NCI-H526 treated with DMSO at 0.1 percent for 48 hours (cell line): ENCODE results near the gene SCNN1B.
"Not testable (repeated sequence)": the region's sequence is repeated elsewhere in the genome, so short reads cannot be mapped to it uniquely, and the experiment has no call there.

Experiments used
- DNase-seq: peaks from one replicate; lab custom pipeline; 2025; lab: John Stamatoyannopoulos, UW

The SCNN1B gene

DNA sequence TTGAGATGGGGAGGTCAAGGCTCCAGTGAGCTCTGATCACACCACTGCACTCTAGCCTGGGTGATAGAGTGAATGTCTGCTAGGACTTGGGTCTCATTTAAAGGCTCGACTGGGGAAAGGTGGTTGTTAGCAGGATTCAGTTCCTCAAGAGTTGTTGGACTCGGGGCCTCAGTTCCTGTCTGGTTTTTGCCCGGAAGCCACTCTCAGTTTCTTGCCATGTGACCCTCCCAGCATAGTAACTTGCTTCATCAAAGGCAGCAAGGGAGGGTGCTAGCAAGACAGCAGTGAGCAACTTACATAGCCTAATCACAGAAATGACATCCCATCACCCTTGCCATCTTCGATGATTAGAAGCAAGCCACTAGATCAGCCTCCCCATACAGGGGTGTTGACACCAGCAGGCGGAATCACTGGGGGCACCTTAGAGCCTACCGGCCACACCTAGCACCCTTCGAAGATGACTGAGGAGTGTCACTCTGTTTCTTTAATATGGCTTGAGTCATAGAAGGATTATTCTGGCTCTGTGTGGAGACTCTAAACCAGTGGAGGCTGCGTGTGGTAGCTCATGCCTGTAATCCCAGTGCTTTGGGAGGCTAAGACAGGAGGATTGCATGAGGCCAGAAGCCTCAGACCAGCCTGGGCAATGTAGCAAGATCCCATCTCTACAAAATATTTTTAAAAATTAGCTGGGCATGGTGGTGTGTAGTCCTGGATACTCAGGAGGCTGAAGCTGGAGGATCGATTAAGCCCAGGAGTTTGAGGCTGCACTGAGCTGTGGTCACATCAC, 13.2 kb upstream of the SCNN1B start:
- no peak for DNase-seq

DNA sequence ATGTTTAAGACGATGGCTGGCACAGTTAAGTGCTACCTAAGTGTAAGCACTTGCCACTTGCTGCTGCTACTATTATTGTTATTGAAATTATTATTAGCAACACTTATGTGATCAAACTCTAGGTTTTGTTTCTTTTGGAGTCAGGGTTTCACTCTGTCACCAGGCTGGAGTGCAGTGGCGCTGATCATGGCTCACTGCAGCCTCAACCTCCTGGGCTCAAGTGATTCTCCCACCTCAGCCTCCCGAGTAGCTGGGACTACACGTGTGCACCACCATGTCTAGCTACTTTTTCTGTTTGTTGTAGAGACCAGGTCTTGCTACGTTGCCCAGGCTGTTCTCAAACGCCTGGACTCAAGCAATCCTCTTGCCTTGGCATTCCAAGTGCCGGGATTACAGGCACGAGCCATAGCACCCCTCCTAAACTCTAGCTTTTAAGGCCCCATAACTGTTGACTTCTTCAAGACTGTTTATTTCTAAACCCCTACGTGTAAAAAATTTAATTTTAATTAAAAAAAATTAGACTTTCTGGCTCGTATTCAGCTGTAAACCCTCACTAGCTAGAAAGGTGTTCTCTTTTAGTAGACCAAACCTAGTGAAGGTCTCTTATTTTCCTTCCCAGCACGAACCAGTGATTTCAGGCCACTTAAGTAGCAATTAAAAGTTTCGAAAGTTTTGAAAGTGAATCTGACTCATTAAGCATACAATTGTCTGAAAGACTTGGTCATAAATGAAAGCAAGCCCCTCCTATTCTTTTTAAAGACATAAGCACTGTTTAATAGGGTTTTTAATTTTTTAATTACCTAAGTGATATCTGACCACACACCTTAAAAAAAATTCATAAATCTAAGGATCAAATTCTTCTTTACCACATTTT, 11.7 kb upstream of the SCNN1B start:
- no peak for DNase-seq

DNA sequence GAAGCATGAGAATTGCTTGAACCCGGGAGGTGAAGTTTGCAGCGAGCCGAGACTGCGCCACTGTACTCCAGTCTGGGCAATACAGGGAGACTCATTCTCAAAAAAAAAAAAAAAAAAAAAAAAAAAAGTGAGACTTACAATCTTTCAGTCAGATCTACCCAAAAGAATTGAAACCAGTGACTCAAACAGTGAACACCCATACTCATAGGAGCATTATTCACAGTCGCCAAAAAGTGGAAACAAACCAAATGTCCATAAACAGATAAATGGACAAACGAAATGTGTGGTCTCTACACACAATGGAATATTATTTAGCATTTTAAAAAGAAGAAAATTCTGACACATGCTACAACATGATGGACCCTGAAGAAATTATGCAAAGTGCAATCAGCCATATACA, 9.1 kb upstream of the SCNN1B start:
- no peak for DNase-seq

DNA sequence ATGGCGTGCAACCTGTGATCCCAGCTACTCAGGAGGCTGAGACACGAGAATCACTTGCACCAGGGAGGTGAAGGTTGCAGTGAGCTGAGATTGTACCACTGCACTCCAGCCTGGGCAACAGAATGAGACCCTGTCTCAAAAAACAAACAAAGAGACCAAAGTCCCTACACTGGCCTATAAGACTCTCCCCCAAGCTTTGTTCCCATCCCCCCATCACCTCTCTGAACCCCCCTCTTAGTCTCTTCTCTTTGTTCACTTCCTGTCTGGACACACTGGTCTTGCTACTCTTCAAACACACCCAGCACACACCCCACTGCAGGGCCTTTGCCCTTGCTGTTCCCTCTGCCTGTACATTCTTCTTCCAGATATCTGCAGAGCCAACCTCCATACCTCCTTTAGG, 7.8 kb upstream of the SCNN1B start:
- DNase-seq: no peak

DNA sequence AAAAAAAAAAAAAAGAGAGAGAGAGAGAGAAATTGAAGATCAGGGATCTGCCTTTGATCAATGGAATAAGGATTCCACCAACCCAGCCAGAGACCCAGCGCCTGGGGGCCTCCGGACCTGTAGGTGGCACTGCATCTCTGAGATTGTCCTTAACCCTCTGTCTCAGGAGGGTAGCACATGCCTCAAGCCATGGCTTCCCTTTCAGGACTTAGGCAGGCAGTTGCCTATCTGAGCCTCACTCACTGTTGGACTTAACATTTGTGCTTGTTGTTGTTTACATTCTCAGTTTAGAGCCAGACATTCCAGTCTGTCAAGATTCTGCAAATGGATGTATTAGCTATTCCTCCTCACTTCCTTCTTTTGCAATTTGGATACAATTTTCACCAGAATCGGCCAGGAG, 5.1 kb upstream of the SCNN1B start:
- no peak for DNase-seq

DNA sequence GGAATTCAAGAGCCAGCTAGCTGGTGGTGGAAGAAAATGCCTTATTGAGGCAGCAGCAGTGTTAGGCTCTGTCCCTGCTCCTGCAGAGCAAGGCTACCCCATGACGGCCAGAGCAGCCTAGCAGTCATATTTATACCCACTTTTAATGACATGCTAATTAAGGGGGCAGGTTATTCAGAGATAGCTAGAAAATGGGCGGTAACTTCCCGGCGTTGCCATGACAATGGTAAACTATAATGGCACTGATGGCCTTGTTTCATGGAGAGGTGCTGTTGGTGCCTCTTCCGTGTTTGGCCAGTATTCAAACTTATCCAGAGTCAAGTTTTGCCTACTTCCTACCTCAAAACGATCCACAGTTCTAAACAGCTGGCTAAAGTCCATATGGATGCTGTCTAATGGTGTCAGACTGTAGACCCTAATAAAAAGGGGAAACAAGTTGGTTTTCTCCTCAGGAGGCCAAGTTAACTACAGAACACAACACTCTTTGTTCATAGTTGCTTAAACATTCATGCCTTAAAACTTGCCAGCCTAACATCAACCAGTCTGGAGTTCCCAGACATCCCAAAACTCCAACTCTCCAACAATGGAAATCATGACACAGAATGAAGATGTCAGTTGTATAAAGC, 3.7 kb upstream of the SCNN1B start:
- no peak for DNase-seq

DNA sequence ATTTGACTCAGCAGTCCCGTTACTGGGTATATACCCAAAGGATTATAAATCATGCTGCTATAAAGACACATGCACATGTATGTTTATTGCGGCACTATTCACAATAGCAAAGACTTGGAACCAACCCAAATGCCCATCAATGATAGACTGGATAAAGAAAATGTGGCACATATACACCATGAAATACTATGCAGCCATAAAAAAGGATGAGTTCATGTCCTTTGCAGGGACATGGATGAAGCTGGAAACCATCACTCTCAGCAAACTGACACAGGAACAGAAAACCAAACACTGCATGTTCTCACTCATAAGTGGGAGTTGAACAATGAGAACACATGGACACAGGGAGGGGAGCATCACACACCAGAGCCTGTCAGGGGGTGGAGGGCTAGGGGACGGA, 2.3 kb upstream of the SCNN1B start:
- DNase-seq: not testable (repeated sequence)

DNA sequence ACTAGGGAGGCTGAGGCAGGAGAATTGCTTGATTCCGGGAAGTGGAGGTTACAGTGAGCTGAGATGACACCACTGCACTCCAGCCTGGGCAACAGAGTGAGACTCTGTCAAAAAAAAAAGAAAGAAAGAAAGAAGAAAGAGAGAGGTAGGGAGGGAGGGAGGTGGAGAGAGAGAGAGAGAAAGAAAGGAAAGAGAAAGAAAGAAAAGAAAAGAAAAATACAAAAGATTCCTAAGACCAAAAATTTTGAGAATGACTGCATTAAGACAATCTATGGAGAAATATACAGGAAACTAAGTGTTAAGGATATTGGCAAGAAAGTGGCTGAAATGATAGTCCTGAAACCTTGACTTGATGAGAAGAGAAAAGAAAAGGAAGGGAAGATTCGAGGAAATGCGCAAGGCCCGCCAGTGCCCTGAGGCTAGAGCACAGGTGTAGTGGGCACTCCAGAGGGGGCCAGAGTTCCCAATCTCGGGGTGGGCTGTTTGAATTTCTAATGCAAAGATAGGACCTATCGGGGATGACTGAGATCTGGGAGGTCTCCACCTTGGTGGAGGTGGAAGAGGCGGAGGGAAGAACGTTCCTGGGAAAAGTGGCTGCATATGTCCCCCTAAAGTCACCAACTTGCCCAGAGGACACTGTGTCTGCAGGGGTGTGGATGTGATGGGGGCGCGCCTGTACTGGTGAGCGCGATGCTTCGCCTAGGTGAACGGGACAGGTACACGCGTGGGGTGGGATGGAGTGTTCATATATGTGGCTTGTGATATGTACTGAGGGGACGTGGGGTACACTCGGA, 654 bp upstream of the SCNN1B start:
- DNase-seq: no peak

DNA sequence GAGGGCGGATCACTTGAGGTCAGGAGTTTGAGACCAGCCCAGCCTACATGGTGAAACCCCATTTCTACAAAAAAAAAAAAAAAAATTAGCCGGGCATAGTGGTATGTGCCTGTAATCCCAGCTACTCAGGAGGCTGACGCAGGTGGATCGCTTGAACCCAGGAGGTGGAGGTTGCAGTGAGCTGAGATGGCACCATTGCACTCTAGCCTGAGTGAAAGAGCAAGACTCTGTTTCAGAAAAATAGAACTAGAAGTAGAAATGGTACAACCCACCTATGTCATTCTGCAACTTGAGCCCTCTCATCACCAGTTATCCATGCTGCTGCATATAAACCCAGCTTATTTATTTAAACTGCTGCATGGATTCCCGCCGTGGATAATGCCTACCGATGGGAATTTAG, 1.6 kb downstream of the SCNN1B start:
- DNase-seq: no peak

DNA sequence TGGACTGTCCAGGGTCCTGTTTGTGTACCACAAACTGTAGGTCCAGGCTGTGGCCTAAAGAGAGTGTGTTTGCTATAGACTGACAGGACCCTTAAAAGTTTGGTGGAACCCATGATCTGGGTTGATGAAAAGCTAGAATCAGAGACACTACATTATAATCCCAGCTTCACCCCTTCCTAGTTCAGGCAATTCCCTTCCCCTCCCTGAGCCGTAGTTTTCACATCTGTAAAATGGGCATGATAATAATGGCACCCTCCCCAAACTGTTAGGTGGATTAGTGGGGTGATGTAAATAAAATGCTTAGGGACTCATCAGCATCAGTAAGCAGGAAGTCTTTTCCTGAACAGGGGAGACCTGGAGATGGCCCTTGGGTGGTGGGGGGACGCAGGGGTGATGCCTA, 2.5 kb downstream of the SCNN1B start:
- no peak for DNase-seq

DNA sequence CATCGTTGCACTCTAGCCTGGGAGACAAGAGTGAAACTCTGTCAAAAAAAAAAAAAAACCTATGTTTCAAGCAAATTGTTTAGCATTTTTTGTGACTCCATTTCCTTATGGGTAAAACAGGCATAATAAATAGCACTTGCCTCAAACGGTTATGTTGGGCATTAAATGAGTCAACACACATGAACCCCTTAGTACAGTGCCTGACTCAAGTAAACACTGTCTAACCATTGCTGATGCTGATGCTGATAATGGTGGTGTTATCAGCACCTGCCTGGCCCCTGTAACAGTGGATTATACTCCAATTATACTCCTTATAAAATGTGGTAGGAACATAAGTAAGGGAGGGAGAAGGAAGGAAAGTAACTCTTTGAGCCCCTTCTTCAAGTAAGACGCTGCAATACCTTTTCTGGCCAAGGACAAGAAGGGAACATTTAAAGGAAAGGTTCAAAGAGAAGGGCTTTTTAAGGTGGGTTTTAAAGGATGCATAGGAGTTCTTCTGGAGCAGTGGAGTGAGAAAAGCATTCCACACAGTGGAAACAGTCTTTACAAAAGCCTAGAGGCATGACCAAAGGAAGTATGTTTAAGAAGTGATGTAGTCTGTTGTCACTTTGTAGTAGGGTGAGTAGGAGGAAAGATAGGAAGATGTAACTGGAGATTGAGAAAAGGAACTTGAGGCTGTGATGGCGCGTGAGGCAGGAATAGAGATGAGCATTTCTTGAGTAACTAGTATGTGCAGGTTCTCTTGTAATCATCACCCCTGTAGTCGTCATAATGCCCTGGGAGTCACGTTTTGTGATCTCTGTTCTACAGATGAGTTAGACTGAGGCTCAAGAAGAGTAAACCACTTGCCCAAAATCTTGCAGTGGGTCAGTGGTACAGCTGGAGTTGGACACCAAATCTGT, 4.3 kb downstream of the SCNN1B start:
- DNase-seq: no peak

DNA sequence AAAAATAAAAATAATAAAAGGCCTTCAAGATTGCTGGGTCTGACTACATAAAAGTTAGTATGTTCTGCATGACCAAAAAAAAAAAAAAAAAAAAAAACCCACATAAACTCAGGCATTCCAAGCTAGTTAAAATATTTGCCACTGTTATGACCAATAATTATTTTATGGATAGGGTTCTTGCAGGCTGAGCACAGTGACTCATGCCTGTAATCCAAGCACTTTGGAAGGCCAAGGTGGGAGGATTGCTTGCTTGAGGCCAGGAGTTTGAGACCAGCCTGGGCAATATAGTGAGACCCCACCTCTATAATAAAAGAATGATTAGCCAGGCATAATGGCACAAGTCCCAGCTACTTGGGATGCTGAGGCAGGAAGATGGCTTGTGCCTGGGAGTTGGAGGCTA, 8.1 kb downstream of the SCNN1B start:
- DNase-seq: no peak

DNA sequence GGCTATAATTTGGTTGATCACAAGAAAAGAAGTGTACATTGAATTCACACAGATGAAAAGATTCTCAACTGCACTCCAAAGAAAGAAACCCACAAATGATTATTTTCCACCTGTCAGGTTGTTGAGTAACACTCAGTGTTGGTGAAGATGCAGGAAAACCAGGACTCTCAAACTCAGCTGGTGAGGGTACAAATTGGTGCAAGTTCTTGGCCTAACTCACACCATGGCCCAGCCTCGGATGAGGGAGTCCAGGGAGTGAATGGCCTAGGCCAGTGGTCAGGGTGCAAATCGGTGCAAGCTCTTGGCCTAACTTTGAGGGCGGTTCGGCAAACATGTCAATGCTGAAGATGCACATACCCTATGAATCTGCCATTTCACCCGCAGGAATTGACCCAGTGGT, 8.6 kb downstream of the SCNN1B start:
- no peak for DNase-seq

DNA sequence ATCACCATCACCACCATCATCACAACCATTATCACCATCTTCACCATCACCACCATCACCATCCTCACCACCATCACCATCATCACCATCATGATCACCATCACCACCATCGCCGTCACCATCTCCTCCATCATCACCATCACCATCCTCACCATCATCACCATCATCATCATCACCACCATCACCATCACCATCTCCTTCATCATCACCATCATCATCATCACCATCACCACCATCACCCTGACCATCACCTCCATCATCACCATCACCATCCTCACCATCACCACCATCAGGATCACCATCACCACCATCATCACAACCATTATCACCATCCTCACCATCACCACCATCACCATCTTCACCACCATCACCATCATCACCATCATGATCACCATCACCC, 14.1 kb downstream of the SCNN1B start:
- no peak for DNase-seq

DNA sequence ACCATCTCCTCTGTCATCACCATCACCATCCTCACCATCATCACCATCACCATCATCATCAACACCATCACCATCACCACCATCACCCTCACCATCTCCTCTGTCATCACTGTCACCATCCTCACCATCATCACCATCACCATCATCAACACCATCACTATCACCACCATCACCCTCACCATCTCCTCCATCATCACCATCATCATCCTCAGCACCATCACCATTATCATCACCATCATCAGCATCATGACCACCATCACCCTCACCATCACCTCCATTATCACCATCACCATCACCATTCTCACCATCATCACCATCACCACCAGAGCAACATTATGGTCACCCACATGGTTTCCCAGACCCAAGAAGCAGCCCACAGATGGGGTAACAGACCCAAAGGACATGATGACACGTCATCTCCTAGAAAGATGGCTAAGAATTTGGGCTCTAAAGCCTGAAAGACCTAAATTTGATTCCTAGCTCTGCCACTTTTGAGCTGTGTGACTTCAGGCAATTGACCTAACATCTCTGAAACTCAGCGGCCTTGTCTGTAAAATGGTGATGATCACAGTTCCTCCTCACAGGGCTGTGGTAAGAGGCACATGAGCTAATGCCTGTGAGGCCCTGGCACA, 14.6 kb downstream of the SCNN1B start:
- DNase-seq: no peak

DNA sequence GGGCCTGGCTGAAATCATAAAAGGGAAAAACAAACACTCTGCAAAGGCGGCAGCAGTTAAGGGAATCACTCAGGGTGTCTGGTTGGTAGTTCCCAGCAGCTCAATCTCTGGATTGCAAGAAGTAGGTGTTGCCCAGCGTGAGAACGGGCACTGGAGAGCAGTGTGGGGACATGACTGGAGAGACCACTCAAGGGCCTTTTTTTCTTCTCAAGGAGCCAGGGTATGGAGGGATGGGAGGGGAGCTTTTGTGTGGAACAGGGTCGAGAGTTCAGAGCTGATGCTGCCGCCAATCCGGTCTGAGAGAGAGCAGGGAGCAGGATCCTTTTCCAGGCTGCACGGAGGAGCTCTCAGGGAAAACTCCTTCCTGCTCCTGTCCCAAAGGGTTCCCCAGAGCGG, 15.2 kb downstream of the SCNN1B start:
- no peak for DNase-seq

DNA sequence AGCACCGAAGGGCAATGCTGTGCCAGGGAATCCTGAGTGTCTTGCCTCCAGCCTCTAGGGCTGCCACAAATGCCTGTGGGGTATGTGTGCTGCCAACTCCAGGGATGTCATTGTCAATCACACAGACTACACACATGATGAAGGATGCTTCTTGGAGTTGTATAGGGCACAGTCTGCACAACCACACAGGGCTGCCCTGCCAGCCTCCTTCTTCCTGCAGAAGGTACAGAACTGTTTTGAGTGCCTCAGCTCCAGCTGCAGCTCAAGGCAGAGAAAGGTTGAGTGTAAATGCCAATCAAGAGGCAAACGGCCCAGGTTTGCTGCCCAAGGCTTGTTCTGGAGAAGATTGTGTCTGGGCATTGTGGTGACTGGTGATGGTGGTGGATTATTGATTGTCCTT, 15.6 kb downstream of the SCNN1B start:
- DNase-seq: no peak

DNA sequence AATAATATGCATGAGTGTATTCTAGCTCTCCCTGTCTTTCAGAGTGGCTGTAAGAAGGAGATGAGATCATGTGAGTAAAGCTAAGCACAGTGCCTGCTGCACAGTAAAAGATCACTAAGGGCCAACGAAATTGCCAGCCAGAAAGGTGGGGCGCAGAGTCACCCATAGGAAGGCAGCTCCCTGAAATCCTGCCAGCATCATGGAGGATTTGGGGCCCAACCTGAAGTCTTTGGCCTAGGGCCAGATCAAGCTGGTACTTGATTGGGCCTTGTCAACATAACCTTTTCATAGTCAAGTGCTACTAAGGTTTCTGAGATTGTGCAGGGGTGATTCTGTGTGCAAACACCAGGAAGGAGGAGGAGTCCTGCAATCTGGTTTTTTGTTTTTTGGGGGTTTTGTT, 16.5 kb downstream of the SCNN1B start:
- DNase-seq: no peak

DNA sequence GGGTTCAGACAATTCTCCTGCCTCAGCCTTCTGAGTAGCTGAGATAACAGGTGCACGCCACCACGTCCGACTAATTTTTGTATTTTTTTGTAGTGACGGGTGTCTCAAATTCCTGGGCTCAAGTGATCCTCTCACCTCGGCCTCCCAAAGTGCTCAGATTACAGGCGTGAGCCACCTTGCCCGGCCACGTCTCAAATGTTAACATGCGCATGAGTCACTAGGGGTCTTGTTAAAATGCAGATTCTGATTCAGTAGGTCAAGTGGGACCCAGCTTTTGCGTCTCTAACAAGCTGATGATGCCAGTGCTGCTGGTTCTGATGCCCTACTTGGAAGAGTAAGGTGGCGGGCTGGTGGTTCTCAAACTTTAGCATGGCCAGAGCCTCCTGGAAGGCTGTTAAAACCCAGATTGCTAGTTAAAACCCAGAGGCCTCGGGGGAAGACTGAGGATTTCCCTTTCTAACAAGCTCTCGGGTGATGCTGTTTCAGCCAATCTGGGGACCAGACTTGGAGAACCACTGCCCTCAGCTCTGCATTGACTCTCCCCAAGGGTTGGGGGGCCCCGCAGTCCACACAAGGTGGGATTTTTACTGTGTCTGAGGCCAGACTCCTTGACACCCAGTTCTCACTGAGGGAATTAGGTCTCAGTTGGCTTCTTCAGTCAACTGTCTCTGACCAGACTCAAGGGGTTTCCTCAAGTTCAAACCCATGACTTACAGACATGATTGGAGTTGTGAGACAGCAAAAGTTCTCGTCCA, 17.9 kb downstream of the SCNN1B start:
- no peak for DNase-seq

DNA sequence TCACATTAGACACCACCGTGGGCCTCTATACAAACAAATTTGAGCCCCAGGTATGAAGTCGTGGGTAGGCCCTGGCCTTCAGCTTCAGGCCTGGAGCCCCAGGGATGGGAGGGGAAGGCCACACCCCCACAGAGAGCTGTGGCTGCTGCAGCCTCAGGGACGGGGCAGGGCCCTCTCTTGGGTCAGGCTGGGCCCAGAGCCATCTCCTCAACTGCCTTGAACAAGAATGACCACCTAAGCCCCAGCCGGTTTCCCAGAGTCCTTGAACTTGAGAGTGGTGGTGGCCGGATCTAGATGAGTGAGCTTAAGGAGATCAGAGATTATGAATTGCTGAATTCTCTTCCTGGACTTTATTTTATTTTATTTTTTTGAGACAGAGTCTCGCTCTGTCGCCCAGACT, 18.6 kb downstream of the SCNN1B start:
- DNase-seq: no peak
